Activated T-cell treated with anti-CD3 and anti-CD28 coated beads, Interleukin-2, amount 50 U/mL, for 24 hours (primary cell): ENCODE results near the gene RBPJL.
A peak's percentile ranks its signal among the peaks of the same experiment; 100 is the strongest.

Experiments
- DNase-seq: peaks from one replicate; pipeline ENCODE4 v3.0.0-alpha.2; 2020
- H3K27ac Mint-ChIP-seq: 2 replicates; pipeline ENCODE4 v1.8.0; 2020; ENCODE audit warnings: mild to moderate bottlenecking, mixed read lengths
- H3K27me3 Mint-ChIP-seq: 2 replicates; pipeline ENCODE4 v1.8.0; 2020; ENCODE audit warnings: mixed read lengths
- H3K36me3 Mint-ChIP-seq: 2 replicates; pipeline ENCODE4 v1.8.0; 2020; ENCODE audit warnings: low read depth, mixed read lengths
- H3K4me1 Mint-ChIP-seq: 2 replicates; pipeline ENCODE4 v1.8.0; 2020; ENCODE audit warnings: low read depth, mixed read lengths
- H3K4me3 Mint-ChIP-seq: 2 replicates; pipeline ENCODE4 v1.8.0; 2020; ENCODE audit warnings: mild to moderate bottlenecking, moderate library complexity, mixed read lengths
- H3K9me3 Mint-ChIP-seq: 2 replicates; pipeline ENCODE4 v1.8.0; 2020; ENCODE audit warnings: mixed read lengths

Gene RBPJL

DNA sequence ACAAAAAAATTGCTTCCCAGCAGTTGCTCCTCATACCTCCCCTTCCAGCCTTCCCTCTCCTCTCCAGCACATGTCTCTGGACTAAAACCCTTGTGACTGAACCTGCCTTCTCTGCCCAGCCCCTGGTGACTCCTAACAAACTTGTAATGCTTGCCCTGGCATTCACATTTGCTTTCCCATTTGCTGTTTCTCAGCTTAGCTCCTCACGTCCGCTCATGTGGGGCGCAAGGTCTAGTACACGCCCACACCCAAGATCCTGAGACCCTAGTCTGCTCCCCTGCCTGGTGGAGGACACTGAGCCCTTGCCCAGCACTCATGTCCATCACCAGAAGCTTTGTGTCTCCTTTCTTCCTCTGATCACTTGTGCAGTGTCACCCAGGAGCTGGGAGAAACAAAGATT lies 18.3 kb upstream of the RBPJL start:
- Mint-ChIP-seq H3K9me3 (no peaks in the 10 kb centered on the region), H3K27ac (no peak overlapping the region), H3K4me3 (no peak overlapping the region), H3K4me1 (peaks cover 8% of the 10 kb centered on the region), H3K27me3 (peaks cover 41% of the 10 kb centered on the region), H3K36me3 (no peaks in the 10 kb centered on the region)
- no peak for DNase-seq

DNA sequence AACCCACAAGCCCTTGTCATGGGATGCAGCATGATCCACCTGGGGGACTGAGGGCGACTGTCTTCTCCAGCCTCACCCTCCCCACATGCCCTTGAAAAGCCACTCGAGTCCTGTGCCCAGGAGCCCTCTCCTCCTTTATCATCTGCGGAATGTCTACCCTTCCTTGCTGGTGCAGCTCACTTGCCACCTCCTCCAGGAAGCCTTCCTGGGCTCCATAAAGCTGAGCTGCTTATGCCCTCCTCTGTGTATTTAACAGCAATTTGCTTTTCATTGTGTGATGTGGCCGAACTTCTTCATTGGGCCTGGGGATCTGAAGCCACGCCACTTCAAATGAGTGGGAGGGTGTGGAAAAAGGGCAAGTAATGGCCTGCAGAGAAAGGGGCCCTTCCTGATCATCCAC lies 17.8 kb upstream of the RBPJL start:
- no peak overlapping the region for H3K27ac Mint-ChIP-seq
- H3K4me3 Mint-ChIP-seq, result no peak overlapping the region
- no peaks in the 10 kb centered on the region for H3K36me3 Mint-ChIP-seq
- H3K9me3 Mint-ChIP-seq, result no peaks in the 10 kb centered on the region
- H3K27me3 Mint-ChIP-seq, result peaks cover 44% of the 10 kb centered on the region
- H3K4me1 Mint-ChIP-seq, result peaks cover 10% of the 10 kb centered on the region
- DNase-seq, result no peak

DNA sequence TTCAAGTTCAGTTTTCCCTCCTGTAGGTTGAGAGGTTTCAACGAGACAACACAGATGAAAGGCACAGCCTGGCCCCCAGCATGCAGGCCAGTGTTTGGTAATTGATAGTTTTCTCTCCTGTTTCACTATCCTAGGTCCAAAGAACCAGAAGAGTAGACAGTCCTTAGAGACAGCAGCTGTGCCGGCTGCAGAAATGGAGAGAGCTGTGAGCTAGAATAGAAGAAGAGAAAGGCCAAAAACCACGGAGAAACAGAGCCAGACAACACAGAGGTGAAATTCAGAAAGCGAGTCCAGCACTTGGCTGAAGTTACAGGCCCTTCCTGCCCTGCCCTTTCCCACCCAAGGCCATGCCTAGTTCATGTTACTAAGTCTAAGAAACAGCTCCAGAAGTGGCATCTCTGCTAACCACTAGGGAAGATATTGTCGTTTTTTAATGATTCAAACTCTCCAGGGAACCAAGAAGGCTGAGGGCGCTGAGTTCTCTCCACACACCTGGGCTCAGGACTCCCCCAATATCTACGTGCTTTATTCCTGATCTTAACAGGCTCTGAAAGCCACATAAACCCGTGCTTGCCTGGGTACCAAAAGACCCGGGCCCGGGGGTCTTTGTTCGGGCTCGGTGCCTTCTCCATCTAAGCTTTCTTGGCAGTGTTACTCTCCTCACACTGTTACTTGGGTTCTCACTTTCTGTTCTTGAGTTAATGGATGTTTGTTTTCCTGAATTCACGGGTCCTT lies 16.5 kb upstream of the RBPJL start:
- DNase-seq, result no peak
- Mint-ChIP-seq H3K27me3 (peaks cover 54% of the 10 kb centered on the region), H3K4me3 (no peak overlapping the region), H3K4me1 (peaks cover 13% of the 10 kb centered on the region), H3K27ac (no peak overlapping the region), H3K9me3 (no peaks in the 10 kb centered on the region), H3K36me3 (no peaks in the 10 kb centered on the region)

- H3K27me3 Mint-ChIP-seq, result peaks cover 60% of the 10 kb centered on the region
These were observed 15.8 kb upstream of the RBPJL start for GRCh38 chr20:45290677-45291355.

GRCh38 chr20:45291526-45291925 lies 15.1 kb upstream of the RBPJL start:
- Mint-ChIP-seq H3K27ac (no peak overlapping the region), H3K36me3 (no peaks in the 10 kb centered on the region), H3K4me1 (peaks cover 13% of the 10 kb centered on the region), H3K27me3 (peaks cover 62% of the 10 kb centered on the region), H3K4me3 (no peak overlapping the region), H3K9me3 (no peaks in the 10 kb centered on the region)
- no peak for DNase-seq

More at GRCh38 chr20:45290677-45291355, 15.8 kb upstream of the RBPJL start:
- Mint-ChIP-seq H3K4me1 (peaks cover 13% of the 10 kb centered on the region), H3K27ac (no peak overlapping the region), H3K9me3 (no peaks in the 10 kb centered on the region), H3K36me3 (no peaks in the 10 kb centered on the region), H3K4me3 (no peak overlapping the region)
- peak; percentile 74 for DNase-seq

DNA sequence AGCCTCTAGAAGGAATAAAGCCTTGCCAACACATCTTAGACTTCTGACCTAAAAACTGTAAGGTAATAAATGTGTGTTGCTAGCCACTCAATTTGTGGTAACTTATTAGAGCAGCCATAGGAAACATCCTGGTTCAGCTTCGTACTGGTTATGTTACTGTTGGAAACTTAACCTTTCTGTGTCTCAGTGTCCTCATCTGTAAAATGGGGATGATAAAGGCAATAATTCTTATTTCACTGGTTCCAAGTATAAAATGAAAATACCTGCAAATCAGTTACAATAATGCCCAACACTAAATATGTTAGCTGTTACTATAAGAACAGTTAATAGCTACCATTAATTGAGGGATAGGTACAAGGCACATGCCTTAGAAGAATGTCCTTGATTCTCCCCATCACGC lies 14.3 kb upstream of the RBPJL start:
- H3K36me3 Mint-ChIP-seq, result no peaks in the 10 kb centered on the region
- peaks cover 58% of the 10 kb centered on the region for H3K27me3 Mint-ChIP-seq
- H3K27ac Mint-ChIP-seq, result no peak overlapping the region
- H3K9me3 Mint-ChIP-seq, result no peaks in the 10 kb centered on the region
- DNase-seq, result no peak
- peaks cover 13% of the 10 kb centered on the region for H3K4me1 Mint-ChIP-seq
- peak overlapping the region; percentile 74 for H3K4me3 Mint-ChIP-seq

GRCh38 chr20:45293041-45294002 lies 13.3 kb upstream of the RBPJL start:
- no peaks in the 10 kb centered on the region for H3K9me3 Mint-ChIP-seq
- peaks cover 13% of the 10 kb centered on the region for H3K4me1 Mint-ChIP-seq
- no peak overlapping the region for H3K27ac Mint-ChIP-seq
- H3K27me3 Mint-ChIP-seq, result peaks cover 63% of the 10 kb centered on the region
- no peaks in the 10 kb centered on the region for H3K36me3 Mint-ChIP-seq
- peak overlapping the region; percentile 74 for H3K4me3 Mint-ChIP-seq
- DNase-seq, result peak; percentile 92

- H3K36me3 Mint-ChIP-seq, result no peaks in the 10 kb centered on the region
- H3K27ac Mint-ChIP-seq, result no peak overlapping the region
- DNase-seq, result no peak
- no peaks in the 10 kb centered on the region for H3K9me3 Mint-ChIP-seq
- H3K4me1 Mint-ChIP-seq, result peaks cover 13% of the 10 kb centered on the region
- peak overlapping the region; percentile 74 for H3K4me3 Mint-ChIP-seq
- H3K27me3 Mint-ChIP-seq, result peaks cover 61% of the 10 kb centered on the region
These were observed 12.7 kb upstream of the RBPJL start for GRCh38 chr20:45294003-45294368.

GRCh38 chr20:45294659-45295058 lies 12.0 kb upstream of the RBPJL start:
- no peaks in the 10 kb centered on the region for H3K9me3 Mint-ChIP-seq
- H3K27ac Mint-ChIP-seq, result no peak overlapping the region
- peaks cover 13% of the 10 kb centered on the region for H3K4me1 Mint-ChIP-seq
- no peaks in the 10 kb centered on the region for H3K36me3 Mint-ChIP-seq
- no peak overlapping the region for H3K4me3 Mint-ChIP-seq
- no peak for DNase-seq
- peaks cover 60% of the 10 kb centered on the region for H3K27me3 Mint-ChIP-seq

- peaks cover 23% of the 10 kb centered on the region for H3K4me1 Mint-ChIP-seq
- H3K27ac Mint-ChIP-seq, result no peak overlapping the region
- H3K9me3 Mint-ChIP-seq, result no peaks in the 10 kb centered on the region
- H3K36me3 Mint-ChIP-seq, result no peaks in the 10 kb centered on the region
- H3K27me3 Mint-ChIP-seq, result peaks cover 49% of the 10 kb centered on the region
- H3K4me3 Mint-ChIP-seq, result no peak overlapping the region
- DNase-seq, result no peak
These were observed 8.7 kb upstream of the RBPJL start for GRCh38 chr20:45297786-45298497.

DNA sequence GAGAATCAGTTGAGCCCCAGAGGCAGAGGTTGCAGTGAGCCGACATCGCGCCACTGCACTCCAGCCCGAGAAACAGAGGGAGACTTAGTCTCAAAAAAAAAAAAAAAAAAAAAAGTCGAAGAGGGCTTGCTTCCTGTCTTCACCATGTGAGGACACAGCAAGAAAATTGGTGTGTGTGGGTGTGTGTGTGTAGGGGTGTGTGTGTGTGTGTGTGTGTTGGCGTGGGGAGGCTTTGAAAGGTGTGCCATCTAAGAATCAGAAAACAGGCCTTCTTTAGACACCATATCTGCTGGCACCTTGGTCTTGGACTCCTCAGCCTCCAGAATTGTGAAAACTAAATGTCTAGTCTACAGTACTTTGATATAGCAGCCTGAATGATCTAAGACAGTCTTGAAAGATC lies 6.9 kb upstream of the RBPJL start:
- no peaks in the 10 kb centered on the region for H3K9me3 Mint-ChIP-seq
- H3K27me3 Mint-ChIP-seq, result peaks cover 52% of the 10 kb centered on the region
- H3K4me1 Mint-ChIP-seq, result peaks cover 27% of the 10 kb centered on the region
- DNase-seq, result no peak
- no peak overlapping the region for H3K4me3 Mint-ChIP-seq
- H3K27ac Mint-ChIP-seq, result no peak overlapping the region
- H3K36me3 Mint-ChIP-seq, result no peaks in the 10 kb centered on the region

GRCh38 chr20:45300961-45301360 lies 5.7 kb upstream of the RBPJL start:
- peak; percentile 53 for DNase-seq
- no peak overlapping the region for H3K4me3 Mint-ChIP-seq
- no peaks in the 10 kb centered on the region for H3K9me3 Mint-ChIP-seq
- no peak overlapping the region for H3K27ac Mint-ChIP-seq
- peaks cover 53% of the 10 kb centered on the region for H3K27me3 Mint-ChIP-seq
- H3K4me1 Mint-ChIP-seq, result peaks cover 27% of the 10 kb centered on the region
- no peaks in the 10 kb centered on the region for H3K36me3 Mint-ChIP-seq

DNA sequence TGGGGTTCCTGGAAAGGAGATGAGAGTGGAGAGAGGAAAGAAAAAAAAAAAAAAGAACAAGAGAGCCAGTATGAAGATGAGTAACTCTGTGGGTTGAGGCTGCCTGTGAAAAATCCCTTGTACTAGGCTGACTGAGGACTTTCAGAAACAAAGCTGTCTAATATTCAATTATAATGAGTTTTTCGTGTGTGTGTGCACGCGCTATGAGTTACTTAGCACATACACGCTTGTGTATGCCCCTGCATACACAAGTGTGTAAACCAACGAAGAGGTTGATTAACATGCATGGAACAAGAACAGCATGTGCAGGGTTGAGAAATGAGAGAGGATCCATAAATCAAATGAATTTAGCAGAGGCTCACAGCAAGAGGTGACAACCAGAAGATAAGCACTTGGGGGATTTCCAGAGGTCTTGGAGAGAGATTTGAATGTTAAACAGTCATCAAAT lies 4.8 kb upstream of the RBPJL start:
- H3K4me1 Mint-ChIP-seq, result peaks cover 27% of the 10 kb centered on the region
- H3K9me3 Mint-ChIP-seq, result no peaks in the 10 kb centered on the region
- H3K36me3 Mint-ChIP-seq, result no peaks in the 10 kb centered on the region
- no peak for DNase-seq
- H3K27me3 Mint-ChIP-seq, result peaks cover 54% of the 10 kb centered on the region
- no peak overlapping the region for H3K4me3 Mint-ChIP-seq
- H3K27ac Mint-ChIP-seq, result peak overlapping the region; percentile 81
